H1 (cell line): ENCODE measurements around the gene MFAP3. TPM values are rescaled to one million over a fixed set of nuclear protein-coding genes. Genes with fewer than 3 reads are reported as not detected.
A peak's percentile ranks its signal among the peaks of the same experiment; 100 is the strongest.

Experiments
- CTCF ChIA-PET: fragments of 300-600 bp; sonication (Branson Sonifier 250); formaldehyde crosslinking; loops from one replicate; lab custom pipeline; 2021; ENCODE audit not compliant: partially characterized antibody; lab: Charles Lee
- POLR2A ChIA-PET: fragments of 300-600 bp; sonication (Branson Sonifier 250); formaldehyde crosslinking; loops from one replicate; lab custom pipeline; 2021; ENCODE audit warnings: inconsistent platforms; ENCODE audit not compliant: partially characterized antibody; lab: Charles Lee
- DNase-seq, 2 experiments: peaks; one replicate each; pipeline versions ENCODE4 v3.0.0 to v3.0.0-alpha.2; 2010 to 2022; ENCODE audit warnings: low spot score in 2 of 2, low read depth in 1 of 2, mixed read lengths in 1 of 2
- FAIRE-seq: peaks from 2 replicates; lab custom pipeline; 2011; peaks lifted over from hg19 to GRCh38; lab: Jason Lieb, UNC
- H2AFZ ChIP-seq: 2 replicates; pipeline ENCODE4 v1.8.1; 2012; ENCODE audit warnings: low read length, inconsistent platforms
- H2AK5ac ChIP-seq: 2 replicates; pipeline ENCODE4 v1.6.1; 2013; ENCODE audit warnings: low read depth, low read length
- H2BK120ac ChIP-seq: replicated peaks from 2 replicates; pipeline ENCODE3; 2013; ENCODE audit warnings: low read depth, low read length, inconsistent platforms
- H2BK12ac ChIP-seq: 2 replicates; pipeline ENCODE4 v1.6.1; 2013; ENCODE audit warnings: low read depth, low read length
- H2BK15ac ChIP-seq: 2 replicates; pipeline ENCODE4 v1.6.1; 2013; ENCODE audit warnings: low read length
- H2BK20ac ChIP-seq: 2 replicates; pipeline ENCODE4 v1.6.1; 2013; ENCODE audit warnings: low read length
- H2BK5ac ChIP-seq: 2 replicates; pipeline ENCODE4 v1.6.1; 2013; ENCODE audit warnings: low read depth, low read length
- H3K14ac ChIP-seq: 2 replicates; pipeline ENCODE4 v1.6.1; 2013; ENCODE audit warnings: inconsistent platforms; ENCODE audit not compliant: insufficient read length
- H3K18ac ChIP-seq: 2 replicates; pipeline ENCODE4 v1.6.1; 2013; ENCODE audit warnings: low read length; ENCODE audit errors: extremely low read depth
- H3K23ac ChIP-seq: 2 replicates; pipeline ENCODE4 v1.6.1; 2013; ENCODE audit warnings: inconsistent platforms; ENCODE audit not compliant: insufficient read length
- H3K23me2 ChIP-seq: 2 replicates; pipeline ENCODE4 v1.6.1; 2013; ENCODE audit warnings: low read depth, low read length
- H3K27ac ChIP-seq: 2 replicates; pipeline ENCODE4 v1.6.1; 2011; ENCODE audit warnings: low read depth, low read length, inconsistent platforms
- H3K27me3 ChIP-seq, 4 experiments: replicated peaks in 1 of 4; 1 replicate in 1 of 4; 2 replicates in 3 of 4; pipeline versions ENCODE4 v1.6.1 to v1.8.1; 2011 to 2013; ENCODE audit warnings: low read length in 3 of 4, mild to moderate bottlenecking in 3 of 4, inconsistent platforms in 2 of 4, mixed read lengths in 2 of 4, moderate library complexity in 1 of 4; ENCODE audit not compliant: control insufficient read depth in 3 of 4, insufficient read depth in 3 of 4; ENCODE audit errors: extremely low read depth in 1 of 4
- H3K36me3 ChIP-seq, 4 experiments: 2 replicates each; pipeline versions ENCODE4 v1.6.1 to v1.8.1; 2011 to 2013; ENCODE audit warnings: mild to moderate bottlenecking in 4 of 4, low read length in 3 of 4, moderate library complexity in 2 of 4, control low read depth in 1 of 4, inconsistent platforms in 1 of 4; ENCODE audit not compliant: insufficient read depth in 4 of 4, control insufficient read depth in 2 of 4
- H3K4ac ChIP-seq: replicated peaks from 2 replicates; pipeline ENCODE3; 2013; ENCODE audit warnings: low read length, low read depth, mixed read lengths, inconsistent platforms; ENCODE audit not compliant: insufficient read length
- H3K4me1 ChIP-seq, 4 experiments: replicated peaks in 1 of 4; 1 replicate in 1 of 4; 2 replicates in 3 of 4; pipeline versions ENCODE4 v1.6.1 to v1.8.1; 2011 to 2013; ENCODE audit warnings: low read length in 3 of 4, inconsistent platforms in 2 of 4, mixed read lengths in 1 of 4; ENCODE audit not compliant: insufficient read depth in 4 of 4, control insufficient read depth in 3 of 4
- H3K4me2 ChIP-seq, 2 experiments: 2 replicates each; pipeline versions ENCODE4 v1.6.1 to v1.8.1; 2011 to 2013; ENCODE audit warnings: low read depth in 2 of 2, low read length in 2 of 2, control low read depth in 1 of 2, inconsistent platforms in 1 of 2, mild to moderate bottlenecking in 1 of 2; ENCODE audit not compliant: insufficient read depth in 1 of 2
- H3K4me3 ChIP-seq, 4 experiments: fragments of 200-600, 300-600 bp in 1 of 4; sonication (generic), shearing (Covaris generic), sonication (Bioruptor Twin) in 1 of 4; 2 replicates each; pipeline versions ENCODE4 v1.5.1 to v1.8.1; 2011 to 2016; ENCODE audit warnings: low read length in 4 of 4, low read depth in 3 of 4, control low read depth in 2 of 4, inconsistent platforms in 2 of 4, mild to moderate bottlenecking in 2 of 4, mixed read lengths in 1 of 4, moderate library complexity in 1 of 4; ENCODE audit not compliant: insufficient read depth in 2 of 4; ENCODE audit errors: extremely low read depth in 1 of 4
- H3K56ac ChIP-seq: replicated peaks from 2 replicates; pipeline ENCODE3; 2013; ENCODE audit warnings: low read depth, mild to moderate bottlenecking, mixed read lengths, low read length, inconsistent platforms; ENCODE audit not compliant: insufficient read length
- H3K79me1 ChIP-seq: 2 replicates; pipeline ENCODE4 v1.6.1; 2013; ENCODE audit warnings: low read depth, low read length, control low read depth
- H3K79me2 ChIP-seq, 2 experiments: 2 replicates each; pipeline versions ENCODE4 v1.6.1 to v1.8.1; 2012 to 2013; ENCODE audit warnings: low read length in 2 of 2, mild to moderate bottlenecking in 2 of 2, inconsistent platforms in 1 of 2; ENCODE audit not compliant: insufficient read depth in 2 of 2, control insufficient read depth in 1 of 2
- H3K9ac ChIP-seq, 4 experiments: replicated peaks in 1 of 4; 1 replicate in 1 of 4; 2 replicates in 3 of 4; pipeline versions ENCODE4 v1.6.1 to v1.8.1; 2011 to 2013; ENCODE audit warnings: low read depth in 3 of 4, low read length in 3 of 4, control low read depth in 2 of 4, mild to moderate bottlenecking in 2 of 4, moderate library complexity in 2 of 4, inconsistent platforms in 1 of 4; ENCODE audit errors: extremely low read depth in 1 of 4
- H3K9me3 ChIP-seq, 2 experiments: 2 replicates each; pipeline versions ENCODE4 v1.6.1 to v1.8.1; 2012 to 2013; ENCODE audit warnings: mild to moderate bottlenecking in 2 of 2, moderate library complexity in 2 of 2, control low read depth in 1 of 2, inconsistent platforms in 1 of 2, low read depth in 1 of 2, low read length in 1 of 2, mixed read lengths in 1 of 2; ENCODE audit not compliant: insufficient read depth in 2 of 2
- H4K20me1 ChIP-seq, 2 experiments: replicated peaks in 1 of 2; 2 replicates each; pipeline versions ENCODE3 to v1.8.1; 2011 to 2013; ENCODE audit warnings: inconsistent platforms in 2 of 2, low read length in 2 of 2, mild to moderate bottlenecking in 1 of 2; ENCODE audit not compliant: insufficient read depth in 2 of 2, control insufficient read depth in 1 of 2
- H4K5ac ChIP-seq: 2 replicates; pipeline ENCODE4 v1.6.1; 2013; ENCODE audit warnings: low read length, low read depth, mixed read lengths, inconsistent platforms; ENCODE audit not compliant: insufficient read length
- H4K8ac ChIP-seq: 2 replicates; pipeline ENCODE4 v1.8.0; 2013; ENCODE audit warnings: mild to moderate bottlenecking, moderate library complexity, low read length, inconsistent platforms; ENCODE audit not compliant: insufficient read depth; ENCODE audit errors: extremely low read depth
- H4K91ac ChIP-seq: replicated peaks from 2 replicates; pipeline ENCODE3; 2013; ENCODE audit warnings: low read length, mixed read lengths, inconsistent platforms; ENCODE audit not compliant: insufficient read length
- ATF2 ChIP-seq: IDR thresholded peaks from 2 replicates; pipeline ENCODE4 v1.6.1; 2012; ENCODE audit warnings: low read length, inconsistent platforms
- MAFK ChIP-seq: IDR thresholded peaks from 2 replicates; pipeline ENCODE4 v1.6.1; 2012; ENCODE audit warnings: low read depth, mild to moderate bottlenecking, improper control_type of control experiment, low read length
- POLR2AphosphoS5 ChIP-seq: IDR thresholded peaks from 2 replicates; pipeline ENCODE4 v1.6.1; 2011; ENCODE audit warnings: low read depth, low read length
- POU5F1 ChIP-seq: IDR thresholded peaks from 2 replicates; pipeline ENCODE4 v1.6.1; 2011; ENCODE audit warnings: low read depth, mild to moderate bottlenecking, low read length, moderate library complexity
- RBBP5 ChIP-seq: IDR thresholded peaks from 2 replicates; pipeline ENCODE4 v1.7.1; 2012; ENCODE audit warnings: low read depth, mild to moderate bottlenecking, inconsistent platforms, low read length, moderate library complexity, borderline replicate concordance
- WGBS, 2 experiments: shearing (Covaris generic) in 1 of 2; methylation state at CpG; one replicate each; pipeline versions ENCODE4 v1.1.6 to v1.1.7; 2013 to 2015; ENCODE audit warnings: low lambda C conversion rate in 2 of 2, mixed read lengths in 2 of 2, inconsistent platforms in 1 of 2, low coverage in 1 of 2, missing lambda C conversion rate in 1 of 2; ENCODE audit not compliant: insufficient replicate concordance in 2 of 2, insufficient coverage in 1 of 2, insufficient read length in 1 of 2; ENCODE audit errors: extremely low coverage in 1 of 2, missing lambda C conversion rate in 1 of 2; 5-methylcytosine and 5-hydroxymethylcytosine counted together
- polyA plus RNA-seq, 7 experiments: library from polyadenylated mRNA; depleted of rRNA in 3 of 7; stranded (reverse) in 5 of 7; unstranded in 2 of 7; fragments of >200 nt in 5 of 7; fragments of 200-250 nt in 2 of 7; gene quantifications; 1 replicate in 5 of 7; 2 replicates in 1 of 7; 4 replicates in 1 of 7; pipeline versions ENCODE4 v1.2.1 to v1.2.3, GENCODE V29; 2011 to 2013; ENCODE audit warnings: missing spikeins in 2 of 7, mixed read lengths in 2 of 7
- total RNA-seq: library from RNA; stranded (reverse); fragmentation: NEBNext Ultra II Directional; extraction: Animal tissue kit (Norgen Biotek cat#: 25700); gene quantifications from 2 replicates; pipeline ENCODE4 v1.2.1, GENCODE V29; 2021

The MFAP3 gene
- total and polyA plus RNA-seq, 2 of the 8 experiments (the other 6 are each of a cell fraction or from before 2014, with no cell fraction given): 13.7 to 27.0 TPM

- no peak overlapping the region for H3K14ac ChIP-seq
- H2BK12ac ChIP-seq: no peak overlapping the region
- no peak for DNase-seq
- H2BK20ac ChIP-seq: no peak overlapping the region
- H3K4ac ChIP-seq: no peak overlapping the region
- H3K18ac ChIP-seq: no peak overlapping the region
- H3K9me3 ChIP-seq: no peaks in the 10 kb centered on the region
- no peak overlapping the region for H3K27ac ChIP-seq
- H4K91ac ChIP-seq: no peak overlapping the region
- WGBS, 2 experiments: 76% methylated on average over 1 of the region's 1 CpG; no CpG with 5 or more reads in 1 of the 2 experiments
- H2AK5ac ChIP-seq: no peak overlapping the region
- H3K9ac ChIP-seq: no peak overlapping the region
- H4K5ac ChIP-seq: no peak overlapping the region
- no peaks in the 10 kb centered on the region for H3K36me3 ChIP-seq
- no peak overlapping the region for H2BK5ac ChIP-seq
- peak; percentile 75 for FAIRE-seq
- no peaks in the 10 kb centered on the region; the same call in 1 of the 2 replicates for H3K23me2 ChIP-seq
- H3K23ac ChIP-seq: no peak overlapping the region
- H2BK120ac ChIP-seq: no peak overlapping the region
- H3K79me1 ChIP-seq: no peaks in the 10 kb centered on the region
- H3K79me2 ChIP-seq: no peaks in the 10 kb centered on the region
- CTCF ChIA-PET: interaction anchor here (0.6 to 7.2 kb wide), 7 partner anchors 13 to 317 kb away, joined by 3 to 211 read pairs (median 3); no protein-coding TSS in a partner anchor
- no peaks in the 10 kb centered on the region for H4K20me1 ChIP-seq
- H3K56ac ChIP-seq: no peak overlapping the region
- no peak for TF ChIP-seq RBBP5
- TF ChIP-seq POLR2AphosphoS5: no peak
- no peak for TF ChIP-seq MAFK
- no peak for TF ChIP-seq ATF2
- 0 out of 2 replicates have a peak, but pooled peaks have one; percentile 10 for TF ChIP-seq POU5F1
- H2AFZ ChIP-seq: no peak overlapping the region
- H3K4me1 ChIP-seq: peaks cover 0 to 17% (median 5%) of the 10 kb centered on the region in 4 experiments; a peak in 2 of 7 replicates
- H3K27me3 ChIP-seq: no peaks in the 10 kb centered on the region
- H3K4me2 ChIP-seq: no peak overlapping the region
- H3K4me3 ChIP-seq: no peak overlapping the region
- POLR2A ChIA-PET: no interaction called here
- no peak overlapping the region for H4K8ac ChIP-seq
- H2BK15ac ChIP-seq: no peak overlapping the region
These were observed 39.5 kb downstream of the MFAP3 start for GRCh38 chr5:154078272-154078671.
